CD1c-positive myeloid dendritic cell (primary cell): ENCODE measurements around the gene EEF2.

Experiments
- DNase-seq: peaks from one replicate; pipeline ENCODE4 v3.0.0-alpha.2; 2016; ENCODE audit errors: extremely low spot score

EEF2 gene

GRCh38 chr19:3984908-3985642 is at the start of gene EEF2:
Gene EEF2 (minus strand): TSS chr19:3985463. CDS start chr19:3985380, 83 bp downstream.
- DNase-seq = peak; percentile 97

GRCh38 chr19:4034048-4035017 is 49.1 kb upstream of the EEF2 start:
- DNase-seq = no peak

- DNase-seq = no peak
These were observed 48.0 kb upstream of the EEF2 start for GRCh38 chr19:4033028-4033956.

GRCh38 chr19:4032436-4032835 is 47.2 kb upstream of the EEF2 start:
- DNase-seq = no peak

GRCh38 chr19:4031420-4031819 is 46.2 kb upstream of the EEF2 start:
- no peak for DNase-seq

GRCh38 chr19:4030981-4031380 is 45.7 kb upstream of the EEF2 start:
- no peak for DNase-seq

- DNase-seq = no peak
These were observed 45.3 kb upstream of the EEF2 start for GRCh38 chr19:4030552-4030951.

- DNase-seq = no peak
These were observed 44.0 kb upstream of the EEF2 start for GRCh38 chr19:4029247-4029614.

GRCh38 chr19:4028334-4029246 is 43.3 kb upstream of the EEF2 start:
- no peak for DNase-seq

GRCh38 chr19:4027146-4027545 is 41.9 kb upstream of the EEF2 start:
- DNase-seq = no peak

- DNase-seq = no peak
These were observed 40.1 kb upstream of the EEF2 start for GRCh38 chr19:4025317-4025716.

- no peak for DNase-seq
These were observed 38.5 kb upstream of the EEF2 start for GRCh38 chr19:4023600-4024398.

GRCh38 chr19:4019578-4019977 is 34.3 kb upstream of the EEF2 start:
- DNase-seq = no peak

- no peak for DNase-seq
These were observed 33.7 kb upstream of the EEF2 start for GRCh38 chr19:4018775-4019504.

- no peak for DNase-seq
These were observed 32.9 kb upstream of the EEF2 start for GRCh38 chr19:4018140-4018613.

- DNase-seq = no peak
These were observed 31.8 kb upstream of the EEF2 start for GRCh38 chr19:4016903-4017638.

- no peak for DNase-seq
These were observed 31.2 kb upstream of the EEF2 start for GRCh38 chr19:4016486-4016885.

- DNase-seq = no peak
These were observed 30.6 kb upstream of the EEF2 start for GRCh38 chr19:4015705-4016402.
